DND-41 (cell line): ENCODE results near the gene ASXL2.

Experiments used
- ATAC-seq: fragments of 200-7000 bp; cut with Tn5 transposase; 3 replicates; pipeline ENCODE4 v1.9.1; 2021; ENCODE audit warnings: low read depth; ENCODE audit not compliant: insufficient read depth
- DNase-seq: peaks from one replicate; pipeline ENCODE4 v3.0.0-alpha.2; 2020
- H2AFZ ChIP-seq: 2 replicates; pipeline ENCODE4 v1.6.0; 2012; ENCODE audit warnings: low read depth, low read length
- H3K27ac ChIP-seq: 2 replicates; pipeline ENCODE4 v1.5.1; 2012; ENCODE audit warnings: low read length, inconsistent platforms
- H3K27me3 ChIP-seq: fragments of 200-600 bp; sonication (generic); 2 replicates; pipeline ENCODE4 v1.6.0; 2012; ENCODE audit warnings: low read length, mild to moderate bottlenecking, inconsistent platforms; ENCODE audit not compliant: insufficient read depth, poor library complexity
- H3K36me3 ChIP-seq: 2 replicates; pipeline ENCODE4 v1.5.1; 2012; ENCODE audit warnings: low read length, inconsistent platforms; ENCODE audit not compliant: insufficient read depth
- H3K4me1 ChIP-seq: 2 replicates; pipeline ENCODE4 v1.5.1; 2012; ENCODE audit warnings: mild to moderate bottlenecking, low read length; ENCODE audit not compliant: insufficient read depth
- H3K4me2 ChIP-seq: 2 replicates; pipeline ENCODE4 v1.6.0; 2012; ENCODE audit warnings: mild to moderate bottlenecking, moderate library complexity, low read length, inconsistent platforms; ENCODE audit not compliant: insufficient read depth
- H3K4me3 ChIP-seq, 2 experiments: fragments of 200-600 bp in 1 of 2; shearing (Covaris generic) in 1 of 2; 2 replicates each; pipeline ENCODE4 v1.5.1; 2012 to 2016; ENCODE audit warnings: inconsistent platforms in 2 of 2, low read length in 2 of 2, mild to moderate bottlenecking in 2 of 2, low read depth in 1 of 2, moderate library complexity in 1 of 2
- H3K79me2 ChIP-seq: 2 replicates; pipeline ENCODE4 v1.6.0; 2012; ENCODE audit warnings: low read length, inconsistent platforms; ENCODE audit not compliant: insufficient read depth
- H3K9ac ChIP-seq: 2 replicates; pipeline ENCODE4 v1.6.0; 2012; ENCODE audit warnings: low read depth, mild to moderate bottlenecking, inconsistent platforms, low read length, moderate library complexity
- H3K9me3 ChIP-seq: 2 replicates; pipeline ENCODE4 v1.5.1; 2012; ENCODE audit warnings: low read length, moderate library complexity, mild to moderate bottlenecking, inconsistent platforms; ENCODE audit not compliant: insufficient read depth, severe bottlenecking
- H4K20me1 ChIP-seq: 2 replicates; pipeline ENCODE4 v1.6.0; 2012; ENCODE audit warnings: low read length; ENCODE audit not compliant: insufficient read depth
- EZH2 ChIP-seq: IDR thresholded peaks from 3 replicates; pipeline ENCODE4 v1.6.1; 2012; ENCODE audit warnings: borderline replicate concordance, low read depth, mild to moderate bottlenecking, moderate library complexity, low read length, inconsistent platforms; ENCODE audit not compliant: severe bottlenecking
- TF ChIP-seq, protein P1 (sequence below): IDR thresholded peaks from 2 replicates; pipeline ENCODE4 v1.5.1; 2012; ENCODE audit warnings: borderline replicate concordance, low read length, moderate library complexity, mild to moderate bottlenecking; ENCODE audit not compliant: poor library complexity, severe bottlenecking; ENCODE audit errors: extremely low read depth

Gene ASXL2

GRCh38 chr2:25697559-25698341, 180.5 kb downstream of the ASXL2 start:
- DNase-seq, result no peak
- Histone ChIP-seq H3K9ac (no peak overlapping the region), H3K36me3 (no peaks in the 10 kb centered on the region), H3K27me3 (no peaks in the 10 kb centered on the region), H3K27ac (no peak overlapping the region), H3K4me2 (no peak overlapping the region), H4K20me1 (no peaks in the 10 kb centered on the region), H3K9me3 (no peaks in the 10 kb centered on the region), H3K4me3 (no peak overlapping the region), H2AFZ (no peak overlapping the region), H3K4me1 (no peaks in the 10 kb centered on the region), H3K79me2 (no peaks in the 10 kb centered on the region)
- TF ChIP-seq EZH2, result no peak
- TF ChIP-seq, protein P1, sequence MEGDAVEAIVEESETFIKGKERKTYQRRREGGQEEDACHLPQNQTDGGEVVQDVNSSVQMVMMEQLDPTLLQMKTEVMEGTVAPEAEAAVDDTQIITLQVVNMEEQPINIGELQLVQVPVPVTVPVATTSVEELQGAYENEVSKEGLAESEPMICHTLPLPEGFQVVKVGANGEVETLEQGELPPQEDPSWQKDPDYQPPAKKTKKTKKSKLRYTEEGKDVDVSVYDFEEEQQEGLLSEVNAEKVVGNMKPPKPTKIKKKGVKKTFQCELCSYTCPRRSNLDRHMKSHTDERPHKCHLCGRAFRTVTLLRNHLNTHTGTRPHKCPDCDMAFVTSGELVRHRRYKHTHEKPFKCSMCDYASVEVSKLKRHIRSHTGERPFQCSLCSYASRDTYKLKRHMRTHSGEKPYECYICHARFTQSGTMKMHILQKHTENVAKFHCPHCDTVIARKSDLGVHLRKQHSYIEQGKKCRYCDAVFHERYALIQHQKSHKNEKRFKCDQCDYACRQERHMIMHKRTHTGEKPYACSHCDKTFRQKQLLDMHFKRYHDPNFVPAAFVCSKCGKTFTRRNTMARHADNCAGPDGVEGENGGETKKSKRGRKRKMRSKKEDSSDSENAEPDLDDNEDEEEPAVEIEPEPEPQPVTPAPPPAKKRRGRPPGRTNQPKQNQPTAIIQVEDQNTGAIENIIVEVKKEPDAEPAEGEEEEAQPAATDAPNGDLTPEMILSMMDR, result no peak
- ATAC-seq, result no peak

- no peaks in the 10 kb centered on the region for H3K27me3 ChIP-seq
- TF ChIP-seq, protein P1, result no peak
- TF ChIP-seq EZH2, result no peak
- H4K20me1 ChIP-seq, result no peaks in the 10 kb centered on the region
- no peak overlapping the region for H3K4me2 ChIP-seq
- no peaks in the 10 kb centered on the region for H3K9me3 ChIP-seq
- no peaks in the 10 kb centered on the region for H3K79me2 ChIP-seq
- no peak for DNase-seq
- H3K4me1 ChIP-seq, result no peaks in the 10 kb centered on the region
- ATAC-seq, result no peak
- no peak overlapping the region for H3K9ac ChIP-seq
- H3K36me3 ChIP-seq, result no peaks in the 10 kb centered on the region
- no peak overlapping the region for H2AFZ ChIP-seq
- no peak overlapping the region for H3K27ac ChIP-seq
- H3K4me3 ChIP-seq, result no peak overlapping the region
Observed at GRCh38 chr2:25692737-25693445, 185.4 kb downstream of the ASXL2 start.

- H3K4me2 ChIP-seq, result no peak overlapping the region
- no peaks in the 10 kb centered on the region for H4K20me1 ChIP-seq
- H3K27ac ChIP-seq, result no peak overlapping the region
- no peak overlapping the region for H2AFZ ChIP-seq
- H3K9ac ChIP-seq, result no peak overlapping the region
- DNase-seq, result no peak
- H3K4me1 ChIP-seq, result no peaks in the 10 kb centered on the region
- H3K9me3 ChIP-seq, result no peaks in the 10 kb centered on the region
- no peak overlapping the region for H3K4me3 ChIP-seq
- ATAC-seq, result no peak
- TF ChIP-seq, protein P1, result no peak
- H3K36me3 ChIP-seq, result no peaks in the 10 kb centered on the region
- H3K27me3 ChIP-seq, result no peaks in the 10 kb centered on the region
- H3K79me2 ChIP-seq, result no peaks in the 10 kb centered on the region
Observed at GRCh38 chr2:25692143-25692542, 186.1 kb downstream of the ASXL2 start.
